ENCODE results near the gene VGLL4.

DNA sequence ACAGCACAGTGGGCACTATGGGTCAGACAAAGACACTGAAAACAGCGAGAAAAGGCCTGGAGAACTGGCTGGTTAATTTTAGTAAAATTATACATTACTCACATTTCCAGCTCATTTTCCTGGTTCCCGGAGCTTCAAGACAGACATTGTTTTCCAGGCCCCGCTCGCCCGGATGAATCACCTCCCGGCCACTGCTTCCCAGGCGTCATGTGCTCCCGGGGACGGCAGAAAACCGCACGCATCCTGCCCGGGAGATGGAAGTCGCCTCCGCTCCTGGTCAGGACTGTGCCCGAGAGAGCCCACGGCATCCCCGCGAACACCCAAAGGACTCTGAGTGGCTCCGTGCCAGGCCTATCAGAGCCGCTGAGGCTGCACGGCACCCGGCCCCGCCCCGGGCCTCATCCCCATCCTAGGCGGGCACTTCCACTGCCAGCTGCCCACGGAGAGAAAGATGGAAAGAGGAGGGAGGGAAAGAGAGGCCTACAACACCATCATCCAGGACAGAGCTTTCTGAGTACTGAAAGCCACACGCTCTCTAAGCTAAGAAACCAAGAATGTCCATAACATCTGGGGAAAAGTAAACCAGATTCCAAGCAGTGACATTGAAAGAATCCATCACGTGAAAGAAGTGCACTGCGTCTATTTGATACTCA, 75.1 kb downstream of the VGLL4 start:
- TF ChIP-seq CTCF (conservative IDR thresholded peaks at IDR 0.05; ENCODE audit: low read length) = no peak
- TF ChIP-seq EZH2phosphoT487 (IDR thresholded peaks at IDR 0.05; ENCODE audit: borderline replicate concordance) = no peak

Data from Loucy (cell line).